Measurements from ENCODE around the gene GPN2.

DNA sequence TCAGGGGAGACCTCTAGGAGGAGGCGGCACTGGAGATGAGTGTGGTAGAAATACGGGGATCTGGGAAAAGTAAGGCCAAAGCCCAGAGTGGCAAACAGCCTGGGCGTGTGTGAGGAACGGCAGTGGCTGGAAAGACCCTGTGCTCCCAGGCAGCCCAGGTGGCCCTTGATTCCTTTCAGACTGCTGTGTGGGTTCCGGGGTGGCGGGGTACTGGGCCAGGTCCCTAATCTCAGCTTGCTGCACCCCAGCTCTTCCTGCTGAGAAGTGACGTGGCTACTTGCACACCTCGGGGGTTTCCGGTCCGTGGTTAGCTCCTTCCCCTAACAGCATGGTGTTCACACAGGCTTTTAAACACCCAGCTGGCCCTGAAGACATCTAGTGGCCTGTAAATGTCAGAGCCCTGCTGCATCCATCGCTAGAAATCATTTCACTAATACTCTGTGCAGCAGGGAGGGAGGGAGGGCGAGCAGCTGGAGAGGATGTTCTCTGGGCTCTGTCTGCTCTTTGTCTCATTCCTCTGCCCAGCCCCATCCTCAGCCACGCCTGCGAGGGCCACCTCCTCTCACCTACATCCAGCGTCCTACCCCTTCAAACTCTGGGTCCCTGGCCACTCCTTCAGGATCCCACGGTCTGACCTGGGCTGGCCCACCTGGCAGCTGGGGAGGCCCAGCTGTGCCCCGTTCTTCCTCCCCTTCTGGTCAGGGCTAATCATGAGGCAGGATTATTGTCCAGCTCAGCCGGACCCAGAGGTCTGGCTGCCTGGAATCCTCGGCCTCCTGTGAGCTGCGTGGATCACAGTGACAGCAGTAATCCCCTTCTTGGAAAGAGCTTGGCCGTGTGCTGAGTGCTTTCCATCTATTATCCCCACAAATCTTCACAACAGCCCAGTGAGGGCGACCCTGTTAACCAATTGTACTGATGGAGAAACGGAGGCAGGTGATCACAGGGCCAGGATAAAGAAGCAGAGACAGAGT lies 56.4 kb downstream of the GPN2 start:
- TF ChIP-seq, protein P1, sequence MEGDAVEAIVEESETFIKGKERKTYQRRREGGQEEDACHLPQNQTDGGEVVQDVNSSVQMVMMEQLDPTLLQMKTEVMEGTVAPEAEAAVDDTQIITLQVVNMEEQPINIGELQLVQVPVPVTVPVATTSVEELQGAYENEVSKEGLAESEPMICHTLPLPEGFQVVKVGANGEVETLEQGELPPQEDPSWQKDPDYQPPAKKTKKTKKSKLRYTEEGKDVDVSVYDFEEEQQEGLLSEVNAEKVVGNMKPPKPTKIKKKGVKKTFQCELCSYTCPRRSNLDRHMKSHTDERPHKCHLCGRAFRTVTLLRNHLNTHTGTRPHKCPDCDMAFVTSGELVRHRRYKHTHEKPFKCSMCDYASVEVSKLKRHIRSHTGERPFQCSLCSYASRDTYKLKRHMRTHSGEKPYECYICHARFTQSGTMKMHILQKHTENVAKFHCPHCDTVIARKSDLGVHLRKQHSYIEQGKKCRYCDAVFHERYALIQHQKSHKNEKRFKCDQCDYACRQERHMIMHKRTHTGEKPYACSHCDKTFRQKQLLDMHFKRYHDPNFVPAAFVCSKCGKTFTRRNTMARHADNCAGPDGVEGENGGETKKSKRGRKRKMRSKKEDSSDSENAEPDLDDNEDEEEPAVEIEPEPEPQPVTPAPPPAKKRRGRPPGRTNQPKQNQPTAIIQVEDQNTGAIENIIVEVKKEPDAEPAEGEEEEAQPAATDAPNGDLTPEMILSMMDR (IDR thresholded peaks at IDR 0.05), result no peak
- no peak for TF ChIP-seq POLR2A (IDR thresholded peaks at IDR 0.05)
